HG02870 (cell line): ENCODE data around the gene TTC7B.
"Not testable (repeated sequence)": the region's sequence is repeated elsewhere in the genome, so short reads cannot be mapped to it uniquely, and the experiment has no call there.

Experiments used
- ATAC-seq: cut with Tn5 transposase; IDR thresholded peaks from one replicate; pipeline ENCODE4 v1.9.1; 2021; ENCODE audit warnings: mild to moderate bottlenecking, moderate library complexity; ENCODE audit not compliant: unreplicated experiment

The TTC7B gene

DNA sequence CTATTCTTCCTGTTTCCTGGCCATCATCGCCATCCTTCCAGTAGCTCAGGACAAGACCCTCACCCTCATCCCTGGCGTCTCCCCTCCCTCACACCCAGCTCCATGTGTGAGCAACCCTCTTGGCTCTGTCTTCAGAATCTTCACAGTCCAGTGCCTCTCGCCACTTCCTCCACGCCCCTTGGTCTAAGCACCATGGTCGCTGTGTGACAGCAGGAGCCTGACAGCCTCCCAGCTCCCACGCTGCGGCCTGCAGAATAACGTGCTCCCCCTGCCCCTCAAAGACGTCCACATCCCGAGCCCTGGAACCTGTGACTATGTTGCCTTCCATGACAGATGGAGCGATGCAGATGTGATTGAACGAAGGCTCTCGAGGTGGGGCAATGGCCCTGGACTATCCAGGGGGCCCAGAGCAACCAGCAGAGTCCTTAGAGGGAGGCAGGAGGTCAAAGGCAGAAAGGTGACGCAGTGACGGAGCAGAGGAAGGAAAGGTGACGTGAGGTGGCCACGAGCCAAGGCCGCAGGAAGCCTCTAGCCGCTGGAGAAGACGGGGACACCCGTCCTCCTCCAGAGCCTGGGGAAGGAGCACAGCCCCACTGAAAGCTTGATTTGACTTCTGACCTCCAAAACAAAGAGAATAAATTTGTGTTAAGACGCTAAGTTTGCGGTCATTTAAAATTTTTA lies 279.6 kb downstream of the TTC7B start:
- ATAC-seq = no peak

DNA sequence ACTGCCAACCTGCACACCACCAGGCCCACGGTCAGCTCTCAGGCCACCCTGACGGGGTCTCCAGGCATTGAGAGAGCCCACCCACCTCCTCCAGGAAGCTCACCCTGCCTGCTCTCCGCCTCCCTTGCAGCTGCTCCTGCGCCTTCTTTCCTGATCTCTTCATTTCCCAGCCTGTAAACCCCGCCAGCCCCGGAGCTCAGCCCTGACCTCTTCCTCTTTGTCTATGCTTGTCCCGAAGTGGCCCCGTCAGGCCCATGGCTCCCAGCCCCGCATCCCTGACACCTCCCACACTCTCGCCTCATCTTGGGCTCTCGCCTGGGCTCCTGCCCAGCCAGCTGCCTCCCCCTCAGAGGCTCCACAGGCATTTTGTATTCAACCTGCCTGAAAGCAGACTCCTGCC lies 280.1 kb downstream of the TTC7B start:
- ATAC-seq = no peak

DNA sequence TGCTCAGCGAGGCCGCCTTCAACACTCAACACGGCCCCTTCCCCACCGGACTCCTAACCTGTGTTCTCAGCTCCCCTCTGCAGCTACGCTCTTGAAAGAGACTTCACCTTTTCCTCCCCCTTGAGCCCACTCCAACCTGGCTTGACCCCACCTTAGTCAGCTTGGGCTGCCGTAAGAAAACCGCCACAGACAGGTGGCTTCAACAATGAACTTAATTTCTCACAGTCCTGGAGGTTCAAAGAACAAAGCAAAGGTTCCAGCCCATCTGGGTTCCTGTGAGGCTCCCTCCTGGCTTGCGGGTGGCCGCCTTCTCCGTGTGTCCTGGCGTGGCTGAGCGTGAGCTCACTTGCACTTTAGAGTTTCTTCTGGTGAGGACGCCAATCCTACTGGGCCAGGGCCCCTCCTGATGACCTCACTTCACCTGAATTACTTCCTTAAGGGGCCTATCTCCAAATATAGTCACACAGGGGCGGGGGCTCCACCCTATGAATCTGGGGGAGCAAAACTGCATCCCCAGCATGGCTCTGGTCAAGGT lies 280.6 kb downstream of the TTC7B start:
- no peak for ATAC-seq

DNA sequence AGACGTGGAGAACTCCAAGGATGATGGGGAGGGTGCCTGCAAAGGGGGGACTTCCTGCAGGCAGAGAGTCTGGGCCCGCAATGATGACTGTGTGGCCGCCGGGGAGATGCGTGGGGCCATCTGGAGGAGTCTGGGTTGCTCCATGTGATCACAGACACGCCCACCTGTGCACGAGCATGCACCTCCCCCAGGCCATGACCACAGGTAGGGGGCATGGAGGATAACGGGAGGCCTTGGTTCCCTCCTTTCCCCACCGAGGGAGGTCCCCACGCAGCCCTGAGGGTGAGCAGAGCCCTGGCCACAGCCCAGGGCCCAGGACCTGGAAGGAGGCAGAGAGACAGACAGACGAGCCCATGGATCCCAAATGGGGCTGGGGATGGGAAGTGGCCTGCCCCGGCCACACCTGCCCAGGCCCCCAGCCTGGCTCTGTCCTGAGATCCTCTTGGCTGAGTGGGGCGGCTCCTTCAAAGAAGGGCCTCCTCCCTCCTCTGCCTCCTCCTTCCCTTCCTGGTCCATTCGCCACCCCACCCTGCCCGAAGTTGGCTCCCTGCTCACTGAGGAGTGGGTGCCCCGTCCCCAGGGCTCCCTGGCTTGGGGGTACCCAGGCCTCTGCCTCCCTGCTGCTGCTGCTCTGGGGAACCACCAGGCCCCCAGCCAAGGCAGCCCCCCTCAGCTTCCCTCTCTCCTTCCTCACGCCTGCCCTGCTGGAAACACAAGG lies 281.2 kb downstream of the TTC7B start:
- no peak for ATAC-seq

DNA sequence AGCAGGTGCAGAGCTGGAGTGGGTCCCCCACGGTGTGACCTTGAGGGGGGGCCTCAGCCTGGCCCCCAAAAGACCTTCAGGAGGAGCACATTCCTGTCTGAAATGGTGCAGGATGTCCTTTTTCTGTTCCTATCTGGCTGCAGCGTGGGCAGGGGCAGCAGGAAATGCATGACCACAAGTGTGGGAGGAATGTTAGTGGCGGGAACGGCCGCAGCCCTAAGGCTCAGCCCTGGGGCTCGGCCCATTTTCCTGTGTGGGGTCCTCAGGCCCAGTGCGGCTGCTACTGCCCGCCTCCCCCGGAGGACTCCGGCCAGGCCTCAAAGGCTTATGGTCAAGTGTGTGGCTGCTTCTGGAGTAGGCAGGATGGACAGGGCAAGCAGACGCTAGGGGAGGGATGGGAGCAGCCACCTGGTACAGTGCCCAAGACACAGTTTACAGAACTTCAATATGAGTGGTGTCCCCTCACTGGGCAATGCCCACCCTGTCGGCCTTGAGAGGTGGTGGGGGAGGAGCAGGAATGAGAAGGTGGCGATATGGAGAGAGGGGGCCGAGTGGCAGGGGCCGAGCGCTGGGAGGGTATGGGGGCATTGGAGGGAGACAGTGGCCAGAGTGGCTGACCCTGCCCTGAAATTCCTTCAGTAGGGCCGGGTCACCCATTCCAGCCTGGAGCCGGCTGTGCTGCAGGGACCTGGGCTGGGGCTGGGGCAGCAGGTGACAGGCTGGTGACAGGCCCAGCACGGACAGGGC lies 282.0 kb downstream of the TTC7B start:
- ATAC-seq = no peak

DNA sequence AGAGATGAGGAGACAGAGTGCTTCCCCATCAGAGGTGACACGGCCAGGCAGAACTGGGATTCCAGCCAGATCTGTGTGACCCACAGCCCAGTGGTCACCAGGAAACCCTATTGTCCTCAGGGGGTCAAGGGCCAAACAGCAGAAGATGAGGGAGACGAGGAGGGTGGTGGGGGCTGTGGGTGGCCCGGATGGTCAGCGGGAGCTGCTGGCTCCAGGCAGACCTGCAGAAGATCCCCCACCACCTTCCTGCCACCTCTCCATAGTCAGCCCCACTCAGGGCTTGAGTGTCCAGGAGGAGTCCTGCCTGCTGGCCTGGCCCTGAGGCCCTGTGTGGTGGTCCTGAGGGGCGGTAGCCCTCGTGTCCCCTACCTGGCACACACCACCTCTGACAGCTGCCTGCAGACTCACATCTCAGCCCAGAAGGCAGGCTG lies 282.6 kb downstream of the TTC7B start:
- no peak for ATAC-seq

DNA sequence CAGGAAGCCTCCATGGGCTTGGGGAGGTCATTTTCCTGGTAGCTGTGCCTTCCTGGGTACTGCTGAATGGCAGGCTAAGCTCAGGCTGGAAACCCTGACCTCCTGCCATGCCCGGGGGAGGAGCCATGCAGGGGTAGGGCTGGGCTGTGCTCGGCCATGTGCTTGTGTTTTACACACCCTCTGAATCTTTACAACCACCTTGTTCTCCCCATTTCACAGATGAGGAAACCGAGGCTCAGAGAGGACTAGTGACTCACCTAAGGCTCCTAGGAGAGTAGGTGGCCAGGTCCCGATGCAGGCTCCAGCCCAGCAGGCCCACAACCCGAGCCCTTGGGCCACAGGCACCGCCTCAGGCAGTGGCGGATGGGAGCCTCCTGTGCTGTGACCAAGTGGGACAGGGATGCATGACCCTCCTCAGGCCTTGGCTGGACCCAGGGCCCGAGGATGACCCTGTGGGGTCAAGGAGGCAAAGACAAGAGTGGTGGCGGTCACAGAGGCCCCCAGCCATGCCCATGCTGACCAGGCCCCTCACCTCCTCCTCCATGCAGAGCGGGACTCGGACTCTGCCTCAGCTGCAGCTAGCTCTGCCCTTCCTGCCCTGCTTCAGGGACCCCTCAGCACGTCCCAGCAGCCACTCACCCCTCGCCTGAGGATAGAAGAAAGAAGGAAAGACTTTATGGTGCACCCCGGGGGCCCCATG lies 283.3 kb downstream of the TTC7B start:
- ATAC-seq = no peak

DNA sequence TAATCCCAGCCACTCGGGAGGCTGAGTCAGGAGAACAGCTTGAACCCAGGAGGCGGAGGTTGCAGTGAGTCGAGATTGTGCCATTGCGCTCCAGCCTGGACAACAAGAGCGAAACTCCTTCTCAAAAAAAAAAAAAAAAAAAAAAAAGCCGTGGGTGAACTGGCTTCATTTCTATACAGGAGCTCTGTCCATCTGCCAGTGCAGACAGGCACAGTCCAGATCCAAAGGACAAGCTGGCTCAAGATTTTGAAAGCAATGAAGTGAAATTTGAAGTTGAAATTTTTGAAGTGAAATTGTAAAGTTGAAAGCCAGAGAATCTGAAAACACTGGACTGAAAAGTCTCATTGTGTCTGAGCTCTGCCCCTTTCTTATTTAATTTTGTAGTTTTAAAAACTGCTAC lies 284.7 kb downstream of the TTC7B start:
- no peak for ATAC-seq

DNA sequence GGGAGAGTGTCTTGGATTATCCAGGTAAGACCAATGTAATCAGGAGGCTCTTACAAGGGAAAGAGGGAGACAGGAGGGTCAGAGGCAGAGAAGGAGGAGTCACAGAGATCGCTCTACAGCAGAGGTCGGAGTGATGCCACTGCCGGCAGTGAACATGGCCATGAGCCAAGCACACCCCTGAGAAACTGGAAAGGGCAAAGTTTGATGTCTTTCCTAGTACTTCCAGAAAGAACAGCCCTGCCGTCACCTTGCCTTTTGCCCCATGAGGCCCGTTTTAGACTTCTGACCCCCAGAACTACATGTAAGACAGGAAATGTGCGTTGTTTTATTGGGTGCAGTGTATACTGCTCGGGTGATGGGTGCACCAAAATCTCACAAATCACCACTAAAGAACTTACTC lies 285.7 kb downstream of the TTC7B start:
- ATAC-seq = no peak

DNA sequence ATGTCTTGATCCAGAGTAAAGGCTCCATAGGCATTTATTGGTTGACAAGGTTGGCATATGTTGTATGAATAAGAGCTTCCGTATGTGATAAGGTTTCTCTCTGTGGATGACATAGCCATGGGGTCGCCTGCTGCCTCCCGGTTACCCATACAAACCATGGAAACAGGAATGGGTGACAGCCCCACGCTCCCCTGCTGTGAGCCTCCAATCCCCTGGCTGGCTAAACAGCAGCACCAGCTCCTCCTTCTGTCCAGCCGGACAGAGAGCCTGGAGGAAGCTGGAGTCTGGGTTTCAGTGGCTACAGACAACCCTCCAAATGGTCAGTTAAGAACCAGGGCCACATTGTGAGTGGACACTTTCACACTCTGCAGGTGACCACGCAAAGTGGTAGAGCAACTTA lies 288.3 kb downstream of the TTC7B start:
- ATAC-seq = no peak

DNA sequence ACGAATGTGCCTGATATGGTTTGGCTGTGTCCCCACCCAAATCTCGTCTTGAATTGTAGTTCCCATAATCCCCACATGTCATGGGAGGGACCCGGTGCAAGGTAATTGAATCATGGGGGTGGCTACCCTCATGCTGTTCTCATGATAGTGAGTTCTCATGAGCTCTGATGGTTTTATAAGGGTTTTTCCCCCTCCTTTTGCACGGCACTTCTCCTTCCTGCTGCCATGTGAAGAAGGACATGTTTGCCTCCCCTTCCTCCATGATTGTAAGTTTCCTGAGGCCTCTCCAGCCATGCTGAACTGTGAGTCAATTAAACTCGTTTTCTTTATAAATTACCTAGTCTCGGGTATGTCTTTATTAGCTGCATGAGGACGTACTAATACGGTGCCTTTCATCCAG lies 289.7 kb downstream of the TTC7B start:
- not testable (repeated sequence) for ATAC-seq

DNA sequence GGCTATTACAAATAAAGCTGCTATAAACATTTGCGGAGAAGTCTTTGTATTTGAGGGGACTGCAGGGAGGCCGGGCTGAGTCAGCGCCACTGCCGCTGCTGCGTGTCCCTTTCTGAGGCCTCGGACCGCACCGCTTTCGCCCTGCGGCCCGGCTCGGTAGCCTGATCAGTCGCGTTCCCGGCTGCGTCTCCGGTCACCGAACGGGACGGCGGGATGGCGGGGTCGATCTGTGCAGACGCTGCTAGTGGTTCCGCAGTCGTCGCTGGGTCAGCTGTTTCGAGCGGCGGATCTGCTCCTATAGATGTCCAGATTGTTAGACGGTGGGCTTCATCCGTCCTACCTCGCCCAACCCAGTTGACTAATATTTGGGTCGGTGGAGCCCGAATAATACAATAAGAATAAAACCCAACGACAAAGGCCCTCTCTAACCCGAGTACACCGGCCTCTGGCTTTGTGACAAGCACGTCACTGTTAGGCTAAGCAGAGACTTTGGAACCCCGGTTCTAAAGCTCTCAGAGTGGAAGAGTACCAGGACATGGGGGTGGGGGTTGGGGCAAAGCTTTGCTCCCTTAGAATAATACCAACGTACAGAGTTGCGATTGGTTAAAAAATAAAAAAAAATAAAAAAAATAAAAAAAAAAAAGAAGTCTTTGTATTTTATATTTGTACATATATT lies 290.7 kb downstream of the TTC7B start:
- ATAC-seq = not testable (repeated sequence)

DNA sequence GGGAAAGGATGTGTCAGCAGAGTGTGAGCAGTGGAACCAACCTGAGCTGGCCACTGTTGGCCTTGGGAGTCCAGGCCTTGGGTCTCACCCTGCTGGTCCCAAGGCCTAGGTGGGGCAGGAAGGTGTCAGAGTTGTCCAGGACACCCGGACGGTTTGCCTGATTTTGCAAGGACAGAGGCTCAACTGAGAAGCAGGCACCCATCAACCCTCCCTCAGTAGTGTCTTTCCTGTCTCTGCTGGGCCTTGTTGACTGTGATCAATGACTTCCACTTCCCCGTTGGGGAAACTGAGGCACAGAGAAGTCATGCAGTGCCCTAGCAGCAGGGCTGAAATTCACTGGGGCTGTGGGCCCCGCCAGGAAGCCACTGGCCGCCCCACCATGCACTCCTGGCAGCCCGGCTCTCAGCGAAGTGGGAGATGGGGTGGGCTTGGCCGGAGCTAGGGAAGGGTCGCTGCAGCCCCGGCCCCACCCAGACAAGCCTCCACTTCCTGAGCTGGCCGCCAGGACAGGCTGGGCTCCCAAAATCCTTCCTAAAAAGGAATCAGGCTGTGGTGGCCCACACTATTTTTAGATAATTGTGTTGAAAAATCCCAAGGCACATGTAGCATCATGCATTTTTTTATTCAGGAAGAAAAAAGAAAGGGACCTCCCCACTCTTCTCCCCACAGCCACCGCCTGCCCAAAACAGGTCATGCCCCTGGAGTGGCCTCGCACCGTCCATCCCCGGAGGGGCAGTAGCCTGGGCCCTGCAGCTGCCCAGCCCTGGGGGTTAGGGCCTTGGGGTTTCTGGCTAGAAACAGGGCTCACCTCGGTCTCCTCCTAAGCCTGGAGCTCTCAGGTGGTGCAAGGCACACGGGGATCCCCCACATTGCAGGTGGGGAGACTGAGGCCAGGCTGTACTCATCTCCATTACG lies 292.0 kb downstream of the TTC7B start:
- ATAC-seq = no peak

DNA sequence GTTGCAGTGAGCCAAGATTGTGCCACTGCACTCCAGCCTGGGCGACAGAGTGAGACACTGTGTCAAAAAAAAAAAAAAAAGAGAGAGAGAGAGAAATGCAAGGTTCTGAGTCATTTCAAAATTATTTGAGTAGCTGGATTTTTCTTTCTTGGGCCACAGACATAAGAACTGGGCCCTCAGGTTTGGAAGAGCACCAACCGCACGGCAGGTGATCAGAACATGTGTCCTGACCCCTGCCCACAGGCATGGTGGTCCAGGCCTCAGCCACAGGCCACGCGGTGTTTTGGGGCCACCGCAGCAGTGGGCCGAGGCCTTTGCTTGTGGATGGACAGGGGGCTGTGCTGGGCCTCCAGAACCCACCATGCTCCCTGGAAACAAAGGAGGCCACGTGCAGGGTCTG lies 292.7 kb downstream of the TTC7B start:
- no peak for ATAC-seq

DNA sequence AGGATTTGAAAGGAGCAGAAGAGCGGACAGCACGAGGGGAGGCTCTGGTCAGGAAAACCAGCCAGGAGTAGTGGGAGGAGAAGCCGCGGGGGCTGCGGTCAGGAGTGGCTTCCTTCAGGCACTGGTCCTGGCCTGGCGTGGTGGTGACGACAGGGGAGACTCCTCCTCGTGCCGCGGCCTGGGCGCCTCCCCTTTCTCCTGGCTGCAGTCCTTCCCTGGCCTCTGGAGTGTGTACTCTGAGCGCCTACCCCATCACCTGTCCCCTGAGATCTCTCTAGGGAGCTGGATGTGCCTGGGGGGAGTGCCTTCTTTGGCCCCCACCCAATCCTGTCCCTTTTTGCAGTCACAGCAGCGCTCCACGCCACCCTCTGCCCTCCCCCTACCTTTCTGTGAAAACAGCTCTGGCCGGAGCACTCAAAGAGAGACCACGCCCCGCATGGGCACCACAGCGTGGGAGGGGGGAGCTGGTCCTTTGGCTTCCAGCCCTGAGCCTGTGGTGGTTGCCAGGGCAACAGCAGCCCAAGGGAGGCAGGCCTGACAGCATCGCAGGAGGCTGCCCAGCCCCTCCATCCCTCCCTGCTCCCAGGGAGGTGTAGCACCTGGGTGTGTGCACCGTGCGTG lies 293.5 kb downstream of the TTC7B start:
- ATAC-seq = no peak

DNA sequence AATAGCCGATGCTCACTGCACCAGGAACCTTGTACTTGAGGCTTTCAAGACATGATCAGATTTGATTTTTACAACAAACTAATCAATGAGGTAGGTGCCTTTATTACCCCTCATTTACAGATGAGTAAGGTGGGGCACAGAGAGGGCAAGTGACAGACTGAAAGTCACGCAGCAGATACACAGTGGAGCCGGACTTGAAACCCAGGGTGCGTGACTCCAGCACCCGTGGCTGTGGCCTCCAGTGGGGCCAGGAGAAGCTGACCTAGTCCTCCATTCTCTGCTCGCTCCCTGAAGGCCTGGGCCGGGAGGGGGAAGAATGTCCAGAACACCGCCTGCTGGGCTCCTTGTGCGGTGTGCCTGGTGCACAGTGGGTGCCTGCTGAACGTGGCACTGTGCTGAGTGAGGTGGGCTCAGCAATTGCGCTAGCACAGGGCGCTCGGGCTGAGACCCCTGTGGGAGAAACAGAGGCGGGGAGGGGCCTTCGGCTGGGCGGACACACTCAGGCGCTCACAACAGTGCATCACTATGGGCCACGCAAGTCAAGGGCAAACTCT lies 294.2 kb downstream of the TTC7B start:
- ATAC-seq = no peak

DNA sequence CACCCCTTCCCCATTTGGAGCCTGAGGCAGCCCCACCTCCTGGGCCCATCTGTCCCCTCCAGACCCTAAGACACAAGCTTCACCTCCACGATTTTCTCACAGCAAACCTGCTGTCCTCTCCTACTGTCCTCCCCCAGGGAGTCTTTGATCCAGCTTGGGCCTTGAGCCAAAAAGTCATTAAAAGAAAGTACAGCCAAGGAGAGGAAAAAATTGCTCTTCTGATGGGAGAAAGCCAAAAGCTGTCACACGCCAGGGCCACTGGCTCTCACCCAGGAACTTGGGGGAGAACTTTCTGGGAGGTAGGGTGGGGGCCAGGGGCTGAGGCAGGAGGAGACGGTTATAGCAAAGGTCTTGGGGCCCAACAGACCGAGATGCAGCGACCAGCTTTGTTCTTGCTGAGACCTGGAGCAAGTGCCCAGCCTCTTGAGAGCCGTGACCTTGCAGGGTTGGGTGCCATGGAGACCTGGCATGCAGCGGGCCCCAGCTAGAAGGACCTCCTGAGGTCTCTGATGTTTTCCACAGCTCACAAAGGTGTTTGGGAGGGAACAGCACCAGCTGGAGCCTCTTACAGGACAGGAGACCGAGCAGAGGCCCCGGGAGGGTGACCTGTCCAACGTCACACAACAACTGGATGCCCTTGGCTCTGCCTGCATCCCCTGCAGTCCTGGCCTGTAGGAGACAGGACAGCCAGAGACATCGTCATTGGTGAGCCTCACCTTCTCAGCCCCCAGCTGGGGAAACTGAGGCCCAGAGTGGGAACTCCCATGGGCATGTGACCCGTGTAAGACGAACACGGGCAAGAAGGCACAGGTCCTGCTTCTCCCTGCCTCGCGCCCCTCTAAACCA lies 294.9 kb downstream of the TTC7B start:
- ATAC-seq = no peak

DNA sequence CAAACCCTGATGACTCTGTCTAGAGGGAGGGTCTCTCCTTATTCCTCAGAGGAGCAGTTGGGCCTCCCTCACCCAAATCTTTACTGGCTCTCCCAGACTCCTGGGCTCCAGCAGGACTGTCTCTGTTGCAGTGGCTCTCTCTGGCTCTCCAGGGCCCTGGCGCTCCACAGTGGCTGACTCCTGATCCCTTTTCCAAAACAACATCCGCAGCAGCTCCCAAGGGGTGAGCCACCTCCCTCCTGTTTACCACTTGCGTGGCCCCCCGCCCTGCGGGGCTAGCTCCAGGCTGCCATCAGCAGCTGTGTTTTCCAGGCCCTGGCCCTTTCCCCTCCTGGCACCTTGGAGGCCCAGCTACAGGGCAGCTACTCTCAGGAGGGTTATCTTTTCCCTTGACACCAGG lies 295.9 kb downstream of the TTC7B start:
- ATAC-seq = no peak
